Activated CD4-positive, alpha-beta T cell treated with anti-CD3 and anti-CD28 coated beads for 24 hours (primary cell): ENCODE measurements around the gene JUND.

Experiments used
- DNase-seq, 2 donors: peaks; one replicate each; pipeline ENCODE4 v3.0.0-alpha.2; 2020; ENCODE audit warnings: low read depth in 2 of 2

Gene JUND

DNA sequence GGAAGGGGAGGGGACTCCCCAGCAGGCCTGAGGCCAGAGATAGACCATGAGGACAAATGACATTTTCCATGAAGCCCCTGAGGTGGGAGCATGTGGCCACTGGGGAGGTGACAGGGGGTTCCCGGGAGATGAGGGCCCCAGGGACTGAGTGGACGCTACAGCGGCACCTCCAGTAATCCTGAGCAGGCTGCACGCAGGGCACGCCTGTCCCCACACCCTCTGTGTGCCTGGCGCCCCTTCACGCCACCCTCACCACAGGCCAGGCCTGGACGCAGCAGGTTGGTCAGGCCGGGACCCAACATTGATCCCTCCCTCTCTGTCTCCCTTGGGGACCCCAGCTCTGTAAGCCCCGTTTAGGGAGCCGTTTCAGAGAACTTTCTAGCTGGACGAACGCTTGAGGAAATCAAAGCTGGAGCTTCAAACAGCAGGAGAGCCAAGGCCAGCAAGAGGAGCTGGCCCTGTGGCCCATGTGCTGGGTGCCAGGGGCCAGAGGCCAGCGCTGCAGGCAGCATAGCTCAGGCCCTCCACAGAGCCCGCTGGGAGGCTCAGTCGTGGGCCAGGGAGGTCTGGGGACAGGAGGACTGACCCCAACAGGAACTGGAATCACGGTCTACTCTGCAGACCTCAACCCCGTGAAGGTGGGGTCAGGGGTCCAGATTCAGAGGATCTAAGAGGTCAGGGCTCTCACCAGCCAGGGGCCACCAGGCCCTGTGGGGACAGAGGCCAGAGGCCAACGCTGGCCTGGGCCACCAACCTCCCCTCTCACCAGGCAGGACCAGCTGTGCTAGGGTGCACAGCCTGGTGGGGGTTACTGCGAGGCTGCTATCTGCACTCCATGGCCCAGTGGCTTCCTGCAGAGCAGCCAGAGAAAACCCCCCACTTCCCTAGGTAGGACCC, 26.9 kb upstream of the JUND start:
- no peak for DNase-seq

GRCh38 chr19:18307271-18307681, 25.9 kb upstream of the JUND start:
- no peak for DNase-seq

GRCh38 chr19:18306888-18307260, 25.5 kb upstream of the JUND start:
- DNase-seq: no peak

DNA sequence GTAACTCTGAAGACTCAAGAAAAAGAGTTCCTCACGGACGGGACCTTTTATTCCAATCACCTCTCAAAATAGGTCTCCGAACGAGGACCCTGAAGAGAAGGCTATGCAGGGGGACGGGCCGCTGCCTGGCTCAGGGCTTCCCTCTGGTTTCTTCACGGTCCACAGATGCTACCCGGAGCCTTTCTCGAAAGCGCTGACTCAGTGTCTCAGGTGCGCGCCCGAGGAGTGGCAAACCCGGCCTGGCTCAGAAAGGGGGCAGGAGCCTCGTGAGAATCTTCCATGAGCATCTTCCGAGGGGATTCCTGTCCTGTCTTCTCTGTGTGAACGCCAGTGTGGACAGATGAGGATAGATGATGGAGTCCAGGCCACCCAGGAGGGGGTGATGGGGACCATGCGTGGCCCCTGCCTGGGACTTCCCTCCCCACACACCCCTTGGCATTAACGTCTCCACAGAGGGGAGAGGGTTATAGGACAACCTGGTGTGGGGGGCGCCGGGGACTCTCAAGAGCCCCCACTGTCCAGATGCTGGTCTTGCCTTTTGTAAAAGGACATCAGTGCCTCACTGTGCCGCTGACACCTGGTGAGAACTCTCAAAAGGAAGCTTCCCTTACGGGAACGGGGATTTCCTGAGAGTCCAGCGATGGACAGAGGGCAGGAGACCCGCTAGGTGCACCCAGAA, 24.9 kb upstream of the JUND start:
- DNase-seq: no peak

- peak; percentile 74 for DNase-seq
These were observed 23.3 kb upstream of the JUND start for GRCh38 chr19:18304458-18305310.

DNA sequence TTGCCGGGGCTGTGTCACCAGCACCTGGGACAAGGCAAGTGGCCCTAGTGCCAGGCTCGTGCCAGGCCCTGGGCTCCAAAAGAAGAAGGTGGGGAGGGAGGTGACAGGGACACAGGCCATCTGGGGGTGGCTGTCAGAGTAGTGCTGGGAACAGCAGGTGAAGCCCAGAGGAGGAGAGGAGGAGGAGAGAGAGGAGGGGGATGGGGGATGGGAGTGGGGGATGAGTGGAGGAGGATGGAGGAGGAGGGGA, 22.7 kb upstream of the JUND start:
- DNase-seq: no peak

GRCh38 chr19:18301718-18302111, 20.3 kb upstream of the JUND start:
- DNase-seq: no peak

- DNase-seq: no peak
These were observed 19.7 kb upstream of the JUND start for GRCh38 chr19:18300930-18301717.

DNA sequence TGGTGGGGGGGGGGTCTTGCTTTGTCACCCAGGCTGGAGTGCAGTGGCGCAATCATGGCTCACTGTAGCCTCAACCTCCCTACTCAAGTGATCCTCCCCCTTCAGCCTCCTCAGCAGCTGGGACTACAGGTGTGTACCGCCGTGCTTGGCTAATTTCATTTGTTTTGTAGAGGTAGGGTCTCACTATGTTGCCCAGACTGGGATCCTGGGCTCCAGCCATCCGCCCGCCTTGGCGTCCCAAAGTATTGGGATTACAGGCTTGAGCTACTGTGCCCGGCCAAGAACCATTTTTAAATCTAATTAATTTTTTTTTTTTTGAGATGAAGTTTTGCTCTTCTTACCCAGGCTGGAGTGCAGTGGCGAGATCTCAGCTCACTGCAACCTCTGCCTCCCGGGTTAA, 18.2 kb upstream of the JUND start:
- DNase-seq: no peak

- no peak for DNase-seq
These were observed 17.2 kb upstream of the JUND start for GRCh38 chr19:18298601-18299000.

DNA sequence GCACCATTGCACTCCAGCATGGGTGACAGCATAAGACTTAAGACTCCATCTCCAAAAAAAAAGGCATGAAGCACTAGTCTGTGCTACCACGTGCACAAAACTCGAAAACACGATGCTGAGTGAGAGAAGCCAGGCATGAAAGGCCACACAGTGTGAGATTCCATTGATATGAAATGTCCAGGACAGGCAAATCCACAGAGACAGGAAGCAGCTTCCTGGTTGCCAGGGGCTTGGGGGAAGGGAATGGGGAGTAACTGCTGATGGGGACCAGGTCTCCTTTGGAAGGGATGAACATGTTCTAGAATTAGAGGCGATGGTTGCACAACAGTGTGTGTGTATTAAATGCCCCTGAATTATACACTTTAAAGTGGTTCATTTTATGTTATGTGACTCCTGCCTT, 15.9 kb upstream of the JUND start:
- DNase-seq: no peak

DNA sequence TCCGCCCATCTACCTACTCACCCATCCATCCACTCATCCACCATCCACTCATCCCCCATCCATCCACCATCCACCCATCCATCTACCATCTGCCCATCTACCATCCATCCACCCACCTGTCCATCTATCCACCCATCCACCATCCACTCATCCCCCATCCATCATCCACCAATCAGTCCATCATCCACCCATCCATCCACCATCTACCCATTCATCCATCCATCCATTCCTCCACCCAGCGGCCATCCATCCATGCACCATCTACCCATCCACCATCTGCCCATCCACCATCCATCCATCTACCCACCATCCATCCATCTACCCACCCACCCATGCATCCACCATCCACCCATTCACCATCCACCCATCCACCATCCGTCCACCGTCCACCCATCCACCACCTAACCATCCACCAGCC, 13.6 kb upstream of the JUND start:
- DNase-seq: no peak

DNA sequence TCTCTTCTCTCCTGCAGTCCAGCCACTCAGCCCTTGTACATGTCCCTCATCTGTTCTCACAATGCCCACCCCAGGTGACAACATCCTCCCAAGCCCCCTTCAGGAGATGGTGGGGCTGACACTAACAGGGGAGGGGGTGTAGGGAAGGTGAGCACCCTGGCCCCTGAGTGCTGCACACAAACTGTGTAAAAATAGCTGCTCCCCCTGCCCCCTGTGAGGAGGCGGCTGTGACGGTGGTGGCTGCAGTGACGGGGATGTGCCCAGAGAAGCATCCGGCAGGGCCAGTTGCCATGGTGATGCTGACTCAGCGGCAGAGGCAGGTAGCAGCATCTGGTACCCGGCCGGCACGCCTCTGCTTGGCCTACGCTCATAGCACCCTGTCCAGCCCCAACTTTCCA, 13.0 kb upstream of the JUND start:
- DNase-seq: peak; percentile 76 to 95

- DNase-seq: no peak
These were observed 12.4 kb upstream of the JUND start for GRCh38 chr19:18293642-18294466.

DNA sequence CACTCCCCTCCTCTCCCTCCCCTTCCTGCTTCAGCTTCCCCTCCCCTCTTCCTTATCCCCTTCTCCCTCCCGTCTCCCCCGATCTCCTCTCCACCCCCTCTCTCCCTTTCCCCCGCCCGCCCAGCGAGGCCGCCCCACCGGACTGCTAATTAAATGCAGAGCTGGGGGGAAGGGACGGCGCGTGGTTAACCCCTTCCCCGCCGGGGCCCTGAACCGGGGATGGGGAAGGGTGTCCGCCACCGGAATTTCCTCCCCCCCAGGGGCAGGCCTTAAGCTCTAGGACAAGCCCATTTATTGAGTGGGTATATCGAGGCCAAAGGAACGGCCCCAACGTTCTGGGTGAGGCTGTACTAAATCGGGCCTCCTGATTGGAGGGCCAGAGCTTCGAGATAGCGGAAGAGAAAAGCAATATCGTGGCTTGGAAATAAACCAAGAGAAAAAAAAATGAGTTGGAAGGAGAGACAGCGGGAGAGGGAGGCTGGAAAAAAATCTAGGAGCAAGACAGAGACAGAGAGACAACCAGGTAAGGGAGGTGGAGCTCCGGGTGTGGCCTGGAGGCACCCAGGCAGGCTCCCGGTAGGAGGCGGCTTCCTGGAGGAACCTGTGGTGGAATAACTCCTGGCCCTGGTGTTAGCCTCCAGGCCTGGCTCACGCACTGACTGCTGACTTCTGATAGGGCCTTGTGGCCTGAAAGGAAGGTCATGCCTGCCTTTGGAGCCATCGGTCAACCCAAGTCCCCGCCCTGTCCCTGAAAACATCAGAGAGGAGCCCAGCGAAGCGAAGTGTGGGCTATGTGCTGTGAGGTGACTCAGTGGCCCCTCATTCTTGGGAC, 11.6 kb upstream of the JUND start:
- DNase-seq: peak in 1 of 2 donors; percentile 56

DNA sequence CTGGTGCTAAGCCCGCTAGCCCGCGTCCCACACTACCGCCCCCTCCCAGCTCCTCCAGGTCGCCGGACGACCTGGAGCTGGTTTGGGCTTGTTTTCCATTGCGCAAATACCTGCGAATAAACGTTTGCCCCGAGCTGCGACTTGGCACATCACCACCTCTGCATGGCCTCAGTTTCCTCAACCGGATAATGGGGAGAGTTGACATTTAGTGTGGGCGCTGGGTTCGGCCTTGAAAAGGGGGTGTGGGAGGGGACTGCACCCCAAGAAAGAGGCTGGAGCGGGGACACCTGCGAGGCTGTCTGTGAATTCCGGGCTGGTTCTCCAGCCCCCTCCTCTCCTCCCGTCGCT, 11.0 kb upstream of the JUND start:
- DNase-seq: no peak

DNA sequence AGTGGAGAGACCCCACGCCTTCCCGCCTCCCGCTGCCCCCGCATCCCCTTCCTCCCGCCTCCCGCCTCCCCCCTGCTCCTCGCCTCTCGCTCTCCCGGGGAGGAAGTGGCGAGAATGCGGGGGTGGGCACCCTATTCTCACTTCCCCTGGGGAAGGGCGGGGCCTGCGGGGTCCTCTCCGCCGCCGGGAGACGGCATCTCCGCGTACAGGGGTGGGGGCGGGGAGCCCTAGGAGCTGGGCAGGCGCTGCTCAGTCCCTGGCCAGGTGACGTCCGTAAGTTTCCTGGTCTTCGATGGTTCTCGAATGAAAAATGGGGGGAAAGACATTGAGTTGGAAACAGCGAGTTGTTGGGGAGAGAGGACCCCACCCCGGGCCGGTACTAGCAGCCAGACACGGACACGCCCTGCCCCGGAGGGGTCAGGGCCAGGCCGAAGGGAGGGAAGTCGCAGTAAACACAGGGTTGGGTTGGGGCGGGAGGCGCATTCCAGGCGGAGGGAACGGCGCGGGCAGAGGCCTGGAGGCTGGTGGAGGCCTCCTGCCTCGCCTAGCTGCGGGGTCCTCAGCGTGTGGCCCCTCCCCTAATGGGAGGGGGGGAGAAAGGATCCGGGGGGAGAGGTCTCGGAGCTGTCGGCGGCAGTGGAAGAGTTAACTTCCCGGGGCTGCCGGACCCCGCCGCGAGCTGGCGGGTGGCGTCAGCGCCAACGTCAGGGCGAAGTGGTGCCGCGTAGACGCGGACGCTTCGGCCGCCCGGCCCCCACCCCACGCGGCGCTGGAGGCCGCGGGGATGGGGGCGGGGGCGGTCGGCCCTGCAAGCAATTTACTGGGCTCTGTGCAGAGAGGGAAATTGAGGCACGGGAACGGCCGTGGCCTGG, 10.4 kb upstream of the JUND start:
- DNase-seq: peak; percentile 64 to 86

- DNase-seq: no peak
These were observed 9.7 kb upstream of the JUND start for GRCh38 chr19:18291019-18291524.
